K562 (cell line): ENCODE measurements around the gene TICAM1. TPM values are rescaled to one million over a fixed set of nuclear protein-coding genes. Genes with fewer than 3 reads are reported as not detected.

Experiments used
- CCAR2 ChIP-seq: fragments of 200-400 bp; formaldehyde crosslinking; IDR thresholded peaks from 2 replicates; pipeline ENCODE4 v1.6.1; 2017; ENCODE audit warnings: mild to moderate bottlenecking, low read depth, low read length
- DLX4 ChIP-seq: fragments of 250-450 bp; sonication (Bioruptor Pico); IDR thresholded peaks from 2 replicates; pipeline ENCODE4 v1.6.1; 2021; ENCODE audit warnings: mild to moderate bottlenecking
- ETS2 ChIP-seq: IDR thresholded peaks from 2 replicates; pipeline ENCODE4 v1.6.1; 2016; ENCODE audit warnings: borderline replicate concordance, missing genetic modification characterization, mild to moderate bottlenecking, moderate library complexity, missing compliant biosample characterization; ENCODE audit not compliant: poor library complexity, severe bottlenecking
- GTF3C2 ChIP-seq: IDR thresholded peaks from 3 replicates; pipeline ENCODE4 v1.6.1; 2011; ENCODE audit warnings: borderline replicate concordance, mild to moderate bottlenecking, moderate library complexity; ENCODE audit not compliant: insufficient read length; ENCODE audit errors: extremely low read depth
- HCFC1 ChIP-seq: IDR thresholded peaks from 2 replicates; pipeline ENCODE4 v1.6.1; 2012; ENCODE audit warnings: low read depth, low read length, improper control_type of control experiment
- ILK ChIP-seq: fragments of 450-650 bp; IDR thresholded peaks from 2 replicates; pipeline ENCODE4 v1.6.1; 2016; ENCODE audit warnings: missing genetic modification characterization, low read depth, mild to moderate bottlenecking, missing compliant biosample characterization, moderate library complexity, borderline replicate concordance
- KAT7 ChIP-seq: sonication (generic); formaldehyde crosslinking; IDR thresholded peaks from 2 replicates; pipeline ENCODE4 v1.8.0; 2022; ENCODE audit warnings: missing genetic modification reagents, mild to moderate bottlenecking, borderline replicate concordance
- LARP7 ChIP-seq: fragments of 450-650 bp; IDR thresholded peaks from 2 replicates; pipeline ENCODE4 v1.6.1; 2016
- MTA1 ChIP-seq: fragments of 450-650 bp; IDR thresholded peaks from 2 replicates; pipeline ENCODE4 v1.6.1; 2017; ENCODE audit warnings: borderline replicate concordance
- MXD1 ChIP-seq: fragments of 250-450 bp; sonication (Bioruptor Pico); IDR thresholded peaks from 2 replicates; pipeline ENCODE4 v1.8.0; 2021; ENCODE audit warnings: borderline replicate concordance, mild to moderate bottlenecking, moderate library complexity; ENCODE audit not compliant: poor library complexity, severe bottlenecking
- NCOR1 ChIP-seq: fragments of 450-650 bp; IDR thresholded peaks from 2 replicates; pipeline ENCODE4 v1.6.1; 2016; ENCODE audit warnings: mild to moderate bottlenecking, moderate library complexity
- NUFIP1 ChIP-seq: fragments of 450-650 bp; IDR thresholded peaks from 2 replicates; pipeline ENCODE4 v1.6.1; 2018; ENCODE audit not compliant: partially characterized antibody
- OTX1 ChIP-seq: fragments of 450-650 bp; formaldehyde crosslinking; IDR thresholded peaks from 2 replicates; pipeline ENCODE4 v1.4.0; 2022; ENCODE audit warnings: mild to moderate bottlenecking
- PHF21A ChIP-seq: fragments of 450-650 bp; IDR thresholded peaks from 2 replicates; pipeline ENCODE4 v1.6.1; 2017; ENCODE audit warnings: low read depth, borderline replicate concordance
- RBBP5 ChIP-seq: fragments of 200-600 bp; sonication (generic); IDR thresholded peaks from 2 replicates; pipeline ENCODE4 v1.6.1; 2012; ENCODE audit warnings: borderline replicate concordance, mild to moderate bottlenecking, low read length, control low read depth, inconsistent platforms; ENCODE audit not compliant: insufficient read depth, poor library complexity, severe bottlenecking
- RBM25 ChIP-seq: fragments of 200-400 bp; formaldehyde crosslinking; IDR thresholded peaks from 2 replicates; pipeline ENCODE4 v1.6.1; 2018; ENCODE audit warnings: low read length, low read depth, moderate library complexity; ENCODE audit not compliant: severe bottlenecking
- SMAD3 ChIP-seq: fragments of 450-650 bp; formaldehyde crosslinking; conservative IDR thresholded peaks from 2 replicates; pipeline ENCODE4 v1.4.0; 2020; ENCODE audit warnings: mild to moderate bottlenecking
- SMARCA5 ChIP-seq: fragments of 450-650 bp; IDR thresholded peaks from 2 replicates; pipeline ENCODE4 v1.6.1; 2016
- TEAD4 ChIP-seq, 2 experiments: sonication (generic) in 1 of 2; formaldehyde crosslinking in 1 of 2; IDR thresholded peaks; 2 replicates each; pipeline versions ENCODE4 v1.6.1 to v1.8.0; 2012 to 2022; ENCODE audit warnings: borderline replicate concordance in 1 of 2, inconsistent platforms in 1 of 2, low read length in 1 of 2, mild to moderate bottlenecking in 1 of 2, missing genetic modification reagents in 1 of 2
- TGIF2 ChIP-seq: sonication (generic); formaldehyde crosslinking; IDR thresholded peaks from 2 replicates; pipeline ENCODE4 v1.8.1; 2022; ENCODE audit warnings: mild to moderate bottlenecking, missing genetic modification reagents, moderate library complexity
- USF2 ChIP-seq: sonication (generic); formaldehyde crosslinking; IDR thresholded peaks from 2 replicates; pipeline ENCODE4 v1.5.0; 2020; ENCODE audit warnings: missing genetic modification reagents
- ZNF12 ChIP-seq: sonication (generic); formaldehyde crosslinking; IDR thresholded peaks from 2 replicates; pipeline ENCODE4 v1.4.0; 2020; ENCODE audit warnings: mild to moderate bottlenecking, missing genetic modification reagents
- ZNF143 ChIP-seq: sonication (generic); formaldehyde crosslinking; IDR thresholded peaks from 2 replicates; pipeline ENCODE4 v1.9.0; 2022; ENCODE audit warnings: mild to moderate bottlenecking, missing genetic modification reagents
- ZNF324 ChIP-seq: fragments of 250-450 bp; sonication (Bioruptor Pico); IDR thresholded peaks from 2 replicates; pipeline ENCODE4 v1.4.0; 2020; ENCODE audit warnings: mild to moderate bottlenecking
- ZNF75A ChIP-seq: fragments of 450-650 bp; formaldehyde crosslinking; IDR thresholded peaks from 2 replicates; pipeline ENCODE4 v1.4.0; 2020; ENCODE audit warnings: mild to moderate bottlenecking
- polyA plus RNA-seq, 8 experiments: library from polyadenylated mRNA; depleted of rRNA in 4 of 8; stranded (reverse) in 5 of 8; unstranded in 3 of 8; fragments of >200 nt; fragmentation: Nextera tagmentation in 2 of 8; fragmentation: Illumina TruSeq in 1 of 8; extraction: Ambion mirVana in 2 of 8; extraction: Trizol in 1 of 8; gene quantifications; 2 replicates each; pipeline versions ENCODE4 v1.2.1 to v1.2.3, GENCODE V29; 2011 to 2014; ENCODE audit warnings: inconsistent platforms in 1 of 8, missing spikeins in 1 of 8
- total RNA-seq, 7 experiments: library from RNA; depleted of rRNA in 6 of 7; stranded (reverse); fragments of >200 nt in 6 of 7; fragmentation: Illumina TruSeq in 2 of 7; extraction: Trizol in 2 of 7; gene quantifications; 2 replicates each; pipeline versions ENCODE4 v1.2.1 to v1.2.3, GENCODE V29; 2011 to 2021; ENCODE audit warnings: low replicate concordance in 1 of 7

The TICAM1 gene
- total and polyA plus RNA-seq, 9 of the 15 experiments (the other 6 are each of a cell fraction or from before 2014, with no cell fraction given), result 0.07 to 11.6 (median 1.5) TPM

GRCh38 chr19:4870025-4870700 is 38.7 kb upstream of the TICAM1 start (continued):
- no peak for TF ChIP-seq GTF3C2
- peak; percentile 54 for TF ChIP-seq NCOR1
- no peak for TF ChIP-seq KAT7 (CRISPR knock-in tag)
- TF ChIP-seq ILK (tag), result no peak
- TF ChIP-seq SMAD3 (CRISPR knock-in tag), result no peak
- TF ChIP-seq DLX4 (CRISPR knock-in tag), result no peak
- TF ChIP-seq RBM25, result peak; percentile 99
- TF ChIP-seq ZNF143 (CRISPR knock-in tag), result no peak
- no peak for TF ChIP-seq ETS2 (tag)
- peak; percentile 23; the same call in 1 of the 2 replicates for TF ChIP-seq PHF21A
- peak; percentile 85 for TF ChIP-seq MTA1
- TF ChIP-seq TGIF2 (CRISPR knock-in tag), result no peak
- TF ChIP-seq LARP7, result peak; percentile 38; the same call in 1 of the 2 replicates
- TF ChIP-seq RBBP5, result no peak
- no peak for TF ChIP-seq USF2 (CRISPR knock-in tag)
- peak; percentile 100 for TF ChIP-seq SMARCA5
- peak; percentile 44 for TF ChIP-seq TEAD4 (IDR thresholded peaks at IDR 0.05; ENCODE audit: low read length)
- TF ChIP-seq TEAD4 (CRISPR knock-in tag; IDR thresholded peaks at IDR 0.05; ENCODE audit: borderline replicate concordance), result no peak
- TF ChIP-seq CCAR2, result no peak
- TF ChIP-seq ZNF75A (CRISPR knock-in tag), result no peak
- no peak for TF ChIP-seq ZNF12 (CRISPR knock-in tag)
- no peak for TF ChIP-seq ZNF324
- peak; percentile 10 for TF ChIP-seq NUFIP1
- peak; percentile 31; the same call in 1 of the 2 replicates for TF ChIP-seq HCFC1
- TF ChIP-seq OTX1, result peak; percentile 64; the same call in 1 of the 2 replicates
- TF ChIP-seq MXD1 (CRISPR knock-in tag), result no peak
